PC-9 (cell line): ENCODE data around the gene FAXC. TPM values are rescaled to one million over a fixed set of nuclear protein-coding genes. Genes with fewer than 3 reads are reported as not detected.

Experiments
- BruUV-seq: library from RNA; stranded (reverse); fragments of 400-500 nt; replicated peaks from 2 replicates; lab custom pipeline; 2021; lab: Mats Ljungman, UMichigan
- CTCF ChIA-PET: fragments of 300-600 bp; sonication (Branson Sonifier 250); formaldehyde crosslinking; loops from one replicate; lab custom pipeline; 2022; ENCODE audit warnings: antibody characterized with exemption; lab: Charles Lee
- POLR2A ChIA-PET: fragments of 300-600 bp; sonication (Branson Sonifier 250); formaldehyde crosslinking; loops from one replicate; lab custom pipeline; 2022; ENCODE audit warnings: antibody characterized with exemption; ENCODE audit not compliant: unreplicated experiment; lab: Charles Lee
- DNase-seq, 2 experiments: peaks; one replicate each; pipeline versions ENCODE4 v3.0.0 to v3.0.0-alpha.2; 2015 to 2022; ENCODE audit warnings: mixed read lengths in 1 of 2
- H2AFZ ChIP-seq: fragments of 200-600 bp; sonication (generic); 2 replicates; pipeline ENCODE4 v1.8.1; 2017; ENCODE audit warnings: antibody characterized with exemption
- H3F3A ChIP-seq: fragments of 200-600 bp; sonication (generic); 2 replicates; pipeline ENCODE4 v1.8.1; 2017; ENCODE audit warnings: antibody characterized with exemption, mild to moderate bottlenecking, low read depth; ENCODE audit not compliant: insufficient read depth
- H3K27ac ChIP-seq: fragments of 200-600 bp; sonication (generic); 2 replicates; pipeline ENCODE4 v1.6.1; 2016; ENCODE audit warnings: mixed run types
- H3K27me3 ChIP-seq: fragments of 200-600 bp; sonication (generic); 2 replicates; pipeline ENCODE4 v1.6.1; 2016; ENCODE audit warnings: low read depth, mixed run types; ENCODE audit not compliant: insufficient read depth
- H3K36me3 ChIP-seq: fragments of 200-600 bp; sonication (generic); 2 replicates; pipeline ENCODE4 v1.6.1; 2016; ENCODE audit warnings: low read depth, mixed run types
- H3K4me1 ChIP-seq: fragments of 200-600 bp; sonication (generic); replicated peaks from 2 replicates; pipeline ENCODE4 v1.6.1; 2016; ENCODE audit warnings: mixed run types; ENCODE audit not compliant: insufficient read depth
- H3K4me2 ChIP-seq: fragments of 200-600 bp; sonication (generic); 2 replicates; pipeline ENCODE4 v1.6.1; 2017; ENCODE audit warnings: mixed run types
- H3K4me3 ChIP-seq: fragments of 200-600 bp; sonication (generic); 2 replicates; pipeline ENCODE4 v1.6.1; 2016; ENCODE audit warnings: mixed run types
- H3K79me2 ChIP-seq: fragments of 200-600 bp; sonication (generic); 2 replicates; pipeline ENCODE4 v1.6.1; 2017; ENCODE audit warnings: low read depth, mixed run types
- H3K9me2 ChIP-seq: fragments of 200-600 bp; sonication (generic); 2 replicates; pipeline ENCODE4 v1.8.1; 2017; ENCODE audit warnings: mild to moderate bottlenecking; ENCODE audit not compliant: insufficient read depth
- H3K9me3 ChIP-seq: fragments of 200-600 bp; sonication (generic); 2 replicates; pipeline ENCODE4 v1.8.1; 2016; ENCODE audit warnings: low read depth; ENCODE audit not compliant: insufficient read depth
- H4K20me1 ChIP-seq: fragments of 200-600 bp; sonication (generic); 2 replicates; pipeline ENCODE4 v1.8.1; 2017; ENCODE audit not compliant: insufficient read depth
- EZH2 ChIP-seq: fragments of 200-600 bp; sonication (generic); IDR thresholded peaks from 2 replicates; pipeline ENCODE4 v1.8.0; 2017; ENCODE audit warnings: antibody characterized with exemption, low read depth
- intact Hi-C: fragments of 100-400 bp; cut with micrococcal nuclease; formaldehyde crosslinking; loops from one replicate; pipeline ENCODE4 v1.10.0; 2022; ENCODE audit not compliant: unreplicated experiment
- total RNA-seq: library from RNA; stranded (reverse); gene quantifications from 2 replicates; pipeline ENCODE4 v1.2.3, GENCODE V29; 2021
- TF ChIP-seq, protein P1 (sequence below): fragments of 200-600 bp; sonication (generic); conservative IDR thresholded peaks from 2 replicates; pipeline ENCODE4 v1.6.1; 2017; ENCODE audit warnings: mixed run types, antibody characterized with exemption, mild to moderate bottlenecking, moderate library complexity

Gene FAXC
- total RNA-seq, 1 experiment from 2014 or later: 3.3 TPM

DNA sequence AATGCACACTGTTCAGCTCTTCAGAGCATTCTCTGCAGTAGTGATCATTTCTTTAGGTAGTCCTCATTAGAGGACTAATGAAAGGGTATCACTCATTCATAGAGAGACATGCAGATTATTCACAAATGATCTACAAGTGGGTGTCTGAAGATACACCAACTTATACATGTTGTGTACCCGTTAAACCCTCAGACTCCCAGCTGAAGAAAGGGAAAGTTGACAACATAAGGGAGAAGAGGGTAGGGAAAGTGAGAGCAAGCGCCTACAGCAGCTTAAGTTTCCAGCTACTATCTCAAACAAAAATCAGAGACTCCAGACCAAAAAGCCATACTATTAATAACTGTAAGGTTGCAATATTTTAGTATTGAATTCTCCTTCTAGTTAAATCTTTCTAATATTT is 37.1 kb downstream of the FAXC start:
- Histone ChIP-seq H3F3A (no peaks in the 10 kb centered on the region), H3K27me3 (no peaks in the 10 kb centered on the region), H3K79me2 (no peaks in the 10 kb centered on the region), H2AFZ (no peak overlapping the region), H3K4me1 (no peaks in the 10 kb centered on the region), H4K20me1 (no peaks in the 10 kb centered on the region), H3K4me3 (no peak overlapping the region), H3K36me3 (no peaks in the 10 kb centered on the region), H3K9me2 (peaks cover 3% of the 10 kb centered on the region; the same call in 1 of the 2 replicates), H3K4me2 (no peak overlapping the region), H3K27ac (no peak overlapping the region), H3K9me3 (no peaks in the 10 kb centered on the region)
- intact Hi-C loops: no loop called here
- POLR2A ChIA-PET: interaction anchor here (0.5 kb wide), 1 partner anchor 410 kb away, joined by 8 read pairs; no protein-coding TSS in a partner anchor
- CTCF ChIA-PET: no interaction called here
- BruUV-seq: no TSS peak
- no peak for DNase-seq
- TF ChIP-seq EZH2: no peak
- TF ChIP-seq, protein P1, sequence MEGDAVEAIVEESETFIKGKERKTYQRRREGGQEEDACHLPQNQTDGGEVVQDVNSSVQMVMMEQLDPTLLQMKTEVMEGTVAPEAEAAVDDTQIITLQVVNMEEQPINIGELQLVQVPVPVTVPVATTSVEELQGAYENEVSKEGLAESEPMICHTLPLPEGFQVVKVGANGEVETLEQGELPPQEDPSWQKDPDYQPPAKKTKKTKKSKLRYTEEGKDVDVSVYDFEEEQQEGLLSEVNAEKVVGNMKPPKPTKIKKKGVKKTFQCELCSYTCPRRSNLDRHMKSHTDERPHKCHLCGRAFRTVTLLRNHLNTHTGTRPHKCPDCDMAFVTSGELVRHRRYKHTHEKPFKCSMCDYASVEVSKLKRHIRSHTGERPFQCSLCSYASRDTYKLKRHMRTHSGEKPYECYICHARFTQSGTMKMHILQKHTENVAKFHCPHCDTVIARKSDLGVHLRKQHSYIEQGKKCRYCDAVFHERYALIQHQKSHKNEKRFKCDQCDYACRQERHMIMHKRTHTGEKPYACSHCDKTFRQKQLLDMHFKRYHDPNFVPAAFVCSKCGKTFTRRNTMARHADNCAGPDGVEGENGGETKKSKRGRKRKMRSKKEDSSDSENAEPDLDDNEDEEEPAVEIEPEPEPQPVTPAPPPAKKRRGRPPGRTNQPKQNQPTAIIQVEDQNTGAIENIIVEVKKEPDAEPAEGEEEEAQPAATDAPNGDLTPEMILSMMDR: no peak

DNA sequence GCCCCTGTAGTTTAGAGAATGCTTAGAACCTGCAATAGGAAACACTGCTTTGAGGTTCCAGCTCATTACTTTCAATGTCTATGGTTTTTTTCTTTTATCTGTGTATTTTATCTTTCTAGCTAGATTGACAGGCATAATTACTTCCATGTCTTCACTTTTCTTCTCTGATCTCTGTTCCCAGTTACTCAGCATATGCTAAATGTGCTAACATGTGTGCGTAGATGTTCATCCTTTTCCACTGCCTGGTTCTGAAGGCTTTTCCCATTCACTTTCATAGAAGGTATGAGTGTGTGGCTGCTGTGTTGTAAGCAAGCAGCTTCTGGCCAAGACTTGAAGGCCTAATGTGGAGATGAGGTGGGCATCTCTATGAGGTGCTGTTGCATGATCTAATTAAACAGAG is 38.9 kb downstream of the FAXC start:
- H3K27ac ChIP-seq: no peak overlapping the region
- ChIA-PET POLR2A (no interaction called here), CTCF (no interaction called here)
- no peaks in the 10 kb centered on the region for H3K4me1 ChIP-seq
- no peak overlapping the region for H3K4me2 ChIP-seq
- H3K4me3 ChIP-seq: no peak overlapping the region
- no peaks in the 10 kb centered on the region for H3K27me3 ChIP-seq
- H2AFZ ChIP-seq: no peak overlapping the region
- BruUV-seq: no TSS peak
- H3K9me3 ChIP-seq: no peaks in the 10 kb centered on the region
- no peak for DNase-seq
- TF ChIP-seq, protein P1: no peak
- TF ChIP-seq EZH2: no peak
- no peaks in the 10 kb centered on the region for H3K79me2 ChIP-seq
- no peaks in the 10 kb centered on the region for H3K36me3 ChIP-seq
- no peaks in the 10 kb centered on the region for H4K20me1 ChIP-seq
- intact Hi-C loops: no loop called here
- H3F3A ChIP-seq: no peaks in the 10 kb centered on the region
- peaks cover 3% of the 10 kb centered on the region; the same call in 1 of the 2 replicates for H3K9me2 ChIP-seq

DNA sequence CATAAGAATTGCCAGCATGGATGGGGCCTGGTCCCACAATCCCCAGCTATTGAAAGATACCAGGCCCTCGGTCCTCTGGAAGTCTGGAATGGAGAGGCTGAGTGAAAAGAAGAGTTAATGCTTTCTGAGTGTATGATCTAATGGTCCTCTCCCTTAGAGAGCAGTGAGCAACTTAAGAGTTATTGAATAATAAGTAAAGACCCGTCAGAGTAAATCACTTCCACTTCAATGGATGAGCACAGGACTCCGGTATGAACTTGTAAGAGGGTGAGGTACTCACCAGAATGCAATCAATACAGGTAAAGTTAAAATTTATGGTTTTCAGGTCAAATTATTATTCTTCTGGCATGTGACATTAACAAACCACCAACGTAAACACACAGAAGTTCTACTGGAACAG is 39.9 kb downstream of the FAXC start:
- no peak overlapping the region for H3K4me2 ChIP-seq
- no TSS peak for BruUV-seq
- H2AFZ ChIP-seq: no peak overlapping the region
- ChIA-PET CTCF (no interaction called here), POLR2A (no interaction called here)
- H3K4me1 ChIP-seq: no peaks in the 10 kb centered on the region
- no peak for TF ChIP-seq EZH2
- TF ChIP-seq, protein P1: no peak
- intact Hi-C loops: no loop called here
- H3K27ac ChIP-seq: no peak overlapping the region
- no peak for DNase-seq
- H3K4me3 ChIP-seq: no peak overlapping the region
- H3K9me2 ChIP-seq: peaks cover 3% of the 10 kb centered on the region; the same call in 1 of the 2 replicates
- H3K36me3 ChIP-seq: no peaks in the 10 kb centered on the region
- H3K79me2 ChIP-seq: no peaks in the 10 kb centered on the region
- no peaks in the 10 kb centered on the region for H4K20me1 ChIP-seq
- H3F3A ChIP-seq: no peaks in the 10 kb centered on the region
- no peaks in the 10 kb centered on the region for H3K27me3 ChIP-seq
- no peaks in the 10 kb centered on the region for H3K9me3 ChIP-seq
